ENCODE data around the gene NAGLU.
A peak's percentile ranks its signal among the peaks of the same experiment; 100 is the strongest.

The NAGLU gene

DNA sequence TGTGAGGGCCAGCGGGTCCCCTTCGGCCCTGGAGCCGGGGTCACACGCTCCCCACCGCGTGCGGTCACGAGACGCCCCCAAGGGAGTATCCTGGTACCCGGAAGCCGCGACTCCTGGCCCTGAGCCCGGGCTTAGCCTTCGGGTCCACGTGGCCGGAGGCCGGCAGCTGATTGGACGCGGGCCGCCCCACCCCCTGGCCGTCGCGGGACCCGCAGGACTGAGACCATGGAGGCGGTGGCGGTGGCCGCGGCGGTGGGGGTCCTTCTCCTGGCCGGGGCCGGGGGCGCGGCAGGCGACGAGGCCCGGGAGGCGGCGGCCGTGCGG is at the start of gene NAGLU:
Gene NAGLU (plus strand): TSS at position 194 of the 324 bp plus-strand sequence. CDS start 32 bp downstream, at position 226.
- TF ChIP-seq CTCF (conservative IDR thresholded peaks at IDR 0.05), result no peak
- H3K27ac ChIP-seq, result peak within 1 kb of the TSS; percentile 86

GRCh38 chr17:42488032-42488431 is 48.0 kb upstream of the NAGLU start:
- no peak for TF ChIP-seq CTCF (conservative IDR thresholded peaks at IDR 0.05)
- no peak overlapping the region for H3K27ac ChIP-seq

GRCh38 chr17:42493319-42493718 is 42.7 kb upstream of the NAGLU start:
- no peak overlapping the region for H3K27ac ChIP-seq
- no peak for TF ChIP-seq CTCF (conservative IDR thresholded peaks at IDR 0.05)

DNA sequence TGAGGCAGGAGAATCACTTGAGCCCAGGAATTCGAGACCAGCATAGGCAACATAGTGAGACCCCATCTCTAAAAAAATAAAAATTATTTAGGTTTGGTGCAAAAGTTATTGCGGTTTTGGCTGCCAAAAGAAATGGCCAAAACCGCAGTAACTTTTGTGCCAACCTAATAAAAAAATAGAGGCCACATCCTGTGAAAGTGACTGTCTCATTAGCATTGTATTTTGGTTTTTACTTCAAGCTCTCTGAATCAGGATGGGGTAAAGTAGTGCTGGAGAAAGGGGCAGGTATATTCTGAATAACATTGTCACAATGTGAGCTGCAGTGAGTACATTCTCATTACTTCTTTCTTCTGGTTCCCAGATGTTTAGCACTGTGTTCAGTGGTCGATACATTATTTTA is 41.4 kb upstream of the NAGLU start:
- no peak for TF ChIP-seq CTCF (conservative IDR thresholded peaks at IDR 0.05)
- H3K27ac ChIP-seq, result no peak overlapping the region

GRCh38 chr17:42498828-42499227 is 37.2 kb upstream of the NAGLU start:
- no peak overlapping the region for H3K27ac ChIP-seq
- no peak for TF ChIP-seq CTCF (conservative IDR thresholded peaks at IDR 0.05)

- no peak for TF ChIP-seq CTCF (conservative IDR thresholded peaks at IDR 0.05)
- H3K27ac ChIP-seq, result no peak overlapping the region
Observed at GRCh38 chr17:42502091-42502490, 34.0 kb upstream of the NAGLU start.

DNA sequence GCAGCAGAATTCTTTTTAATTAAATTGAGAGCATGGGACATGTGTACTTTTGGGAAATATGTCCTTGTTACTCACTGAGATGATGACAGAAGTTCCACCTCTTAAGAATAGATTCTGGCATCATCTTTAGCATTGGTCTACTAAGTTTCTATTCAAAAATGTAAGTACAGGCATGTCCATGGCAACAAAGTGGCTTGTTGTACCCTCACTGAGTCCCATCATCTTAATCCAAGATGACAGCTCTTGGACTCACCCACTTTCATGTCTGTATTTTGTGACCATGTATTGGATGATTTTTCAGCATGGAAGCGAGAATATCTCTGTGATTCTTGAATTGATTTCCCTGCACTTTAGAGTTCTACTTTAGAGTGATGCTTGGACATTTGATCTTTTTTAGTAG is 33.1 kb upstream of the NAGLU start:
- no peak overlapping the region for H3K27ac ChIP-seq

More for the DNA sequence above, 33.1 kb upstream of the NAGLU start:
- TF ChIP-seq CTCF (conservative IDR thresholded peaks at IDR 0.05), result no peak

All from VCaP (cell line).